ENCODE data around the gene SPTLC3.

DNA sequence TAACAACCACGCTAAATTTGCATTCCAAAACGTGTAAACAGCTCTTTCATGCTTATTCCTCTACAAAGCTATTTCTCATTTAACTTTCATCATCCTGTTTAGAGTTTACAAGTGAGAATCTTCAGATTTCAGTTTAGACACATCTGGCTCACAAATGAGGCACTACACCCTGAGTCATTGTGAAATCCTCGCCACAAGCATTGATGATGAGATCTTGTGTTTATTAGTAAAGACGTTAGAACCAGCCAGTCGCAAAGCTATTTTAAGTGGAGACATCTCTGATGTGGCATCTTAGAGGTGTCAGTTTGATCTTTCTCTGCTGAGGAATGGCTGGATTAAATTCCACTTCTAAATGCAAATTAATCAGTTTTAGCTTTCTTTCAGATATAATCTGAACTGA is 204.0 kb downstream of the SPTLC3 start:
- TF ChIP-seq GATA2 (IDR thresholded peaks at IDR 0.05; ENCODE audit: low read depth, low read length) (no peak), GATA3 (IDR thresholded peaks at IDR 0.05; ENCODE audit: low read depth, low read length) (no peak)

Measured in SH-SY5Y (cell line).